HT-29 (cell line): ENCODE results near the gene SNX14. TPM values are rescaled to one million over a fixed set of nuclear protein-coding genes. Genes with fewer than 3 reads are reported as not detected.

Source experiments
- DNase-seq: peaks from one replicate; pipeline ENCODE4 v3.0.0-alpha.2; 2015; ENCODE audit warnings: low spot score
- total RNA-seq: library from RNA; depleted of rRNA; stranded (reverse); fragments of >200 nt; shearing (Covaris generic); gene quantifications from 2 replicates; pipeline ENCODE4 v1.2.3, GENCODE V29; 2014; rRNA removed

Gene SNX14
- total RNA-seq, 1 experiment from 2014 or later, result 46.1 TPM

GRCh38 chr6:85463621-85464259 is 129.9 kb downstream of the SNX14 start:
- no peak for DNase-seq

- DNase-seq, result no peak
Observed at GRCh38 chr6:85462673-85463072, 131.0 kb downstream of the SNX14 start.

DNA sequence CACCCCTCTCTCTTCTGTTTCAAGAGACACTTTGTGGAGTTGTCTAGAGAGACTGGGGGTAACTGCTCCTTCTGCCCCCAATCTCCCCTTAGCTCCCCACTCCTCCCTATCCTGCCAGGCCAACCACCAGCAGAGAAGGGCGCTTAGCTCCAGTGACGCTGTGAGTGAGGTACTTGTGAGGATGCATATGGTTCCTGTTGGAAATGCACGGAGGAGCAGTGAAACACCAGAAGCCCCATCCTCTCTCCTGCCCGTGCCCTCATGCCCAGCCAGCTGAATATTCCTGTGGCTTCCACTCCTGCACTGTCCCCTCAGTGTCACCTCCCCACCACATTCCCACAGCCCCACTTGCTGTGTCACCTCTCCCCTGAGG is 131.9 kb downstream of the SNX14 start:
- DNase-seq, result no peak

DNA sequence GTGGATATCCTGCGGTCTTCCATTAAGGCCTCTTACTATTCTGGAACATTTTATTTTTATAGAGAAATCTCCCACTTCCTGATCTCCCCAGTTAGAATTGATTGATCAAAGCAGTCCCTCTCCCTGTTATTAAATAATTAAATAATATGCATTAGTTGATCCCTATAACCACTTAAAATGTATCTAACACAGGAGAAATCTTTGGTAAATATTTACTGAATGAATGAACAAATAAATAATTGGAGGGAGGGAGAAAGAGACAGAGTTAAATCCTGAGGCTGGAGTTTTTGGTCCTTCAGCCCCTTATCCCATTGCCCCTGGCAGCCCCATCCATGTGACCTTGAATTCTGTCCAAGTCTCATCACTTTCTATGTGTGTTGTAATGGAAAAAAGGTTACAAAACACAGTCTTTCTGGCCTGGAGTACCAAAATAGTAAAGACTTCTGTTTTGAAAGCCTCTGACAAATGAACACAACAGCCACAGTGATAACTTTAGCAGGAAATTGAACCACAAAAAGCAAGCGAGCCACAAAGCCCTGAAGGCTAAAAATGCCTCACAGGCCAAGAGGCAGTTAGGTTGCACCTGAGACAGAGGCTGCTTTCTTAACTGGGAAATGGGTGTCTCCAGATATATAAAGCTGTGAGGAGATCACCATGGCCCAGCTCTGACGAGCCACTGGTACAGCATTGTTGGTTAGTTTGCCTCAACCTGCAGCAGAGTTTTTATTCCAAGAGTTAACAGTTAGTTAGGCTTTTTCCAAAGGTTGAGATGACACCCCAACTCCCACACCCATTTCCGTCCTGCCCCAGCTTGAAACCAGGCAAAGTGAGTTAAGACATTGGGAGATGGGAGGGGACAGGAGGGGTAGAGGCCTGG is 132.5 kb downstream of the SNX14 start:
- DNase-seq, result no peak

DNA sequence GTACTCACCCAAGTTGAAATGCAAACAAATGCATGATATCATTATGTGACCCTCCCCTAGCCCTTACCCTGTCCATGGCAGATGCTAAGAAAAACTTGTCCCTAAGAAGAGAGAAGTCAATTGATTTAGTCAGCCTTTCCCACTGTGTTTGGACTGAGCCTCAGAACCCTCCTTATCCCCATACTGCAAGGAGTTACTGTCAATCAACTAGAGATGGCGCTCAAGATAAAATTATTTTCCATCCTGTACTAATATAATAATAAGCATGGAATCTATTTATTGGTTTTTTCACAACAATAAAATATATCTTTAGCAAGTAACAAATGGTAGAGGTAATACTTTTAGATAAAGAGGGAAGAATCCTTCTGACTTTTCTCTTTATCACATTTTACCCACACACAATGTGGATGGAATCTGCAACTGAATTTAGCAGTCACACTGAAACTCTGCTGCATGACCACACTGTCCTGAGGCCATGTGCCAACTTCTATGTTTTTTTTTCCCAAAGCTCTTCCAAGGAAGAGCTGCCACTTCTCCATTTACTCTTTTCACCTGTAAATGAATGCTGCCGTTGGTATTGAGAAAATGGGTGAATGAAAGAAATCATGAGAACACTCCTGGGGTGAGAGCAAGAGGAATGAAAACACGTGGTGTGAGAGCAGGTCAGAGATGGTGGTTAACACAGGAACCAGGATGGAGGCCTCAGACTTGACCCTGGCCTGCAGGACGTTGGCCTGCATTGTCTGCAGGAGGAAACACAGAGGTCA is 133.3 kb downstream of the SNX14 start:
- DNase-seq, result no peak

DNA sequence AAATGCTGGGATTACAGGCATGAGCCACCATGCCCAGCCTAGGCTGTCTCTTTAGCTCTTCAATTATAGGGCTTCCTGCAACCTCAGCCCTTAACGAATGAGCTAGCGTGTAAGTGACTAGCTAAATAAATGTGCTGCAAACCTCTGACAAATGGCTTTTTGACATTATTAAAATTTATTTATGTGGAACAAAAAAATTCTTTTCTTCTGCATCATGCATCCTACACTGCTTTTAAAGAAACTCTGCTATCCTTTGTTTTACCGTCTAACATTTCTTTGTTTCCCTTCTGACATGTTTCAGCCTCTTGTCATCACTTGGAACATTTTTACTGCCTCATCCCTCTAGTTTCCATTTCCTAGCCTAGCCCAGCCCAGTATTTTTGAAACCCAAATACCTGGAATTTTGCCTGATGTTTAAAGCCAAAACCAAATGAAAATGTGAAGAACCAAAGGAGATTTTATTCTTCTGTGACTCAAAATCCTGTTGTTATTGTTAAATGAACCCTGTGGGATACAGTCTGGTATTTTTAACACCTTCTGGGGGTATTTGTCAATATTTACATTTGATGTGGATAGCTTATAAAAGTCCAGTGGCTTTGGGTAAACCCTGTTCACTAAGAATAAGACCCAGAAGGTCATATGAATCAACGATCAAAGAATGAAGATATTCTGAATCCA is 134.3 kb downstream of the SNX14 start:
- DNase-seq, result no peak

DNA sequence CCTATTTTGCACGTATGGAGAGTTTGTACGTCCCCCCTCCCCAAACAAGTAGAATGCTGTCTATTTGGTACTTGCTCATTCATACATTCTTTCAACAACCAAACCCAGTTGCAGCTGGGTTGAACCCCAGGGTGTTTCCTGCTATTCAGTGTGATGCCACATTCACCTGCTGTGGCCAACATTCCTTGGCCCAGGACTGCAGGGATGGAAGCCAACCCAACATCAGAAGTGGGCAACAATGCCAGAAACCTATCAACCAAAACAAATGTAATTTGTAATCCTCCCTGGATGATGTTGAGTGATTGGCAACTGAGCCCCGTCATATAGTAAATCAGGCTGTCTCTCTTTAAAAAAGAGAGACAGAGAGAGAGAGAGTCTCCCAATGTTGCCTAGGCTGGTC is 134.9 kb downstream of the SNX14 start:
- no peak for DNase-seq

DNA sequence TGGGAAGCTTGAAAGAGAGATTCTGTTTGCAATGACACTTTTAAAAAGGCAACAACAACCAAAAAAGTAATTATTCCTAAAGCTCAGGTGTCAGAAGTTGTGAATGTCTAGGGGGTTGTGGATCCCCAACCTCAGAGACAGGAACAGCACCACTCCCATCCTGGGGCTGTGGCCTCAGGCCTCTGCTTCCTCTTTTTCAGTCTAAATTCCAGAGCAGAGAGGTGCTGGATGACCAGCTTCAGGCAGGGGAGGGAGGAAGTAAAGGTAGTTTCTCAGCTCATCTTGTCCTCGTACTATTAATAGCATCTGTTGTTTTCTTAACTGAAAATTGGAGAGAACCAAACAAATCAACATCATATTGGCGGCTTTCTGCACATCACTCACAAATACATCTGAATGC is 135.5 kb downstream of the SNX14 start:
- DNase-seq, result no peak

GRCh38 chr6:85456782-85457181 is 136.9 kb downstream of the SNX14 start:
- no peak for DNase-seq

Other genes with a start within 250 kb of the SNX14 start
- 57.4 and 74.7 TPM in 2 replicates for gene NT5E, start 143.8 kb downstream of the SNX14 start, total RNA-seq
- gene SYNCRIP, start 49.0 kb upstream of the SNX14 start, total RNA-seq, result 59.2 and 66.4 TPM in 2 replicates